AG09309 (cell line): Measurements from ENCODE around the gene ABCF2.

Experiments used
- DNase-seq: peaks from one replicate; pipeline ENCODE4 v3.0.0-alpha.2; 2010; ENCODE audit warnings: low read depth
- H3K4me3 ChIP-seq: 2 replicates; pipeline ENCODE4 v1.5.1; 2011; ENCODE audit warnings: mild to moderate bottlenecking, low read depth, low read length, moderate library complexity; ENCODE audit not compliant: control insufficient read depth
- TF ChIP-seq, protein P1 (sequence below): IDR thresholded peaks from 2 replicates; pipeline ENCODE4 v1.5.1; 2011; ENCODE audit warnings: mild to moderate bottlenecking, low read depth, low read length, inconsistent platforms; ENCODE audit not compliant: insufficient read depth, control insufficient read depth; ENCODE audit errors: missing control alignments

The ABCF2 gene

DNA sequence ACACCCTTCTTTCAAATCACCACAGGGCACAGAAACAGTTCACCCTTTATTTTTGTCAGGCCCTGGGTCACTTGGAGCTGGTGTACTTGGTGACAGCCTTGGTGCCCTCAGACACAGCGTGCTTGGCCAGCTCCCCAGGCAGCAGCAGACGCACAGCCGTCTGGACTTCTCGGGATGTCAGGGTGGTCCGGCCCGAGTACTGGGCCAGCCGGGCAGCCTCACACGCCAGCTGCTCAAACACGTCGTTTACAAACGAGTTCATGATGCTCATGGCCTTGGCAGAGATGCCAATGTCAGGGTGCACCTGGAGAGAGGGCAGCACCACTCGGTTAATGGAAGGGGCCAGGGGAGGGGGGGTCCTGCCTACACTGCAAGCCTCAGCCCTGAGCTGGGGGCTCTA, 19.2 kb downstream of the ABCF2 start:
- TF ChIP-seq, protein P1, sequence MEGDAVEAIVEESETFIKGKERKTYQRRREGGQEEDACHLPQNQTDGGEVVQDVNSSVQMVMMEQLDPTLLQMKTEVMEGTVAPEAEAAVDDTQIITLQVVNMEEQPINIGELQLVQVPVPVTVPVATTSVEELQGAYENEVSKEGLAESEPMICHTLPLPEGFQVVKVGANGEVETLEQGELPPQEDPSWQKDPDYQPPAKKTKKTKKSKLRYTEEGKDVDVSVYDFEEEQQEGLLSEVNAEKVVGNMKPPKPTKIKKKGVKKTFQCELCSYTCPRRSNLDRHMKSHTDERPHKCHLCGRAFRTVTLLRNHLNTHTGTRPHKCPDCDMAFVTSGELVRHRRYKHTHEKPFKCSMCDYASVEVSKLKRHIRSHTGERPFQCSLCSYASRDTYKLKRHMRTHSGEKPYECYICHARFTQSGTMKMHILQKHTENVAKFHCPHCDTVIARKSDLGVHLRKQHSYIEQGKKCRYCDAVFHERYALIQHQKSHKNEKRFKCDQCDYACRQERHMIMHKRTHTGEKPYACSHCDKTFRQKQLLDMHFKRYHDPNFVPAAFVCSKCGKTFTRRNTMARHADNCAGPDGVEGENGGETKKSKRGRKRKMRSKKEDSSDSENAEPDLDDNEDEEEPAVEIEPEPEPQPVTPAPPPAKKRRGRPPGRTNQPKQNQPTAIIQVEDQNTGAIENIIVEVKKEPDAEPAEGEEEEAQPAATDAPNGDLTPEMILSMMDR = no peak
- DNase-seq = no peak
- no peak overlapping the region for H3K4me3 ChIP-seq

DNA sequence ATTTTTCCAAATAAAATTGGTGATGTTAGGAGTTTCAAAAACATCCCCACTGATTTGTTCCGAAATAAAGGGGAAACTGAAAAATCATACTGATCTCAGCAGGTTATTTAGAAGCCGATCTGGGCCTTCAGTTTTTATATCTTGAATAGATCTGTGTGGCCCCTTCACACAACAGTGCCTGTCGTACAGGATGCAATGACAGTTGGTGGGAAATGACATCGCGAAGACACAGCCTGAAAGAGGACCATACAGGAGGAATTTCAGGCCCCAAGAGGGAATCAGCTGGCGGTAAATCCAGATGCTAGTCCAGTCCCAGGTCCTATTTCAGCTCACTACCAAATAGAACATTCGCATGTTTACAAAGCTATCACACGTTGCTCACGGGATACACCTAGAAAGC, 19.7 kb downstream of the ABCF2 start:
- TF ChIP-seq, protein P1 = no peak
- H3K4me3 ChIP-seq = no peak overlapping the region
- DNase-seq = no peak

DNA sequence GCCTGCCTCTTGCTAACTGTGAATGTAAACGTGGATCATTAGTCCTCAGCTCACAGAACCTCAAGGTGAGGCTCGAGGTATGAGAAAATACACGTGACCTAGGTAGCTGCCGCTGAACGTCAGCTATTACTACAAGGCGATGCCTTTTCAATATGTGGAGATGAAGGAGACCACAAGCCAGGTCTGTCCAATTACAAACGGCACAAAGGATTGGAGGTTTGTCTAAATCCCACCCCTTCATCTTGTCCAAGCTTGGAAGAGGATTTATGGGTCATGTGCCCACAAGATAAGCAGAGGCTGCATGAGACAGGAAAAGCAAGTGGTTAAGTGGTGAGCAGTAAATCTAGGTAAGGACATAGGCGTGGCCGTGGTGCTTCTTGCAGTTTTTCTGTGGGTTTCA, 20.1 kb downstream of the ABCF2 start:
- TF ChIP-seq, protein P1 = no peak
- DNase-seq = no peak

DNA sequence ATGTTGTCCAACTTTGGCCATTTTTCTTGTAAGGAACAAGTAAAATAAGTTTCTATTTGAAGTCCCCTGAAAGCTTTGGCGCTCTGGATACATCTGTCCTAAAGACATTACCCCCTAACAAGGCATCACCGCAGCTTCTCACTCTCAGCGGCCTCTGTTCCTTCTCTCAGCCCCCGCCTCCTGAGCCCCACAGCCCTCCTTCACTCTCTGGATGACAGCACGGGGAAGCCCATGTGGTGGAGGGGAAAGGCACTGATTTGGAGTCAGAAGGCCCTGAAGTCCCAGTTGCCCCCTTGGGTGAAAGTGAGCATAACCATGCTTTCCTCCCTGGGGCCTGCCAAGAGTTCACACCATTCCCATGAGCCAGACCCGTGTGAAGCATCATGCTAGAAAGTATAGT, 21.3 kb downstream of the ABCF2 start:
- DNase-seq = no peak
- TF ChIP-seq, protein P1 = no peak
- no peak overlapping the region for H3K4me3 ChIP-seq

More for the DNA sequence above, 20.1 kb downstream of the ABCF2 start:
- H3K4me3 ChIP-seq = no peak overlapping the region

DNA sequence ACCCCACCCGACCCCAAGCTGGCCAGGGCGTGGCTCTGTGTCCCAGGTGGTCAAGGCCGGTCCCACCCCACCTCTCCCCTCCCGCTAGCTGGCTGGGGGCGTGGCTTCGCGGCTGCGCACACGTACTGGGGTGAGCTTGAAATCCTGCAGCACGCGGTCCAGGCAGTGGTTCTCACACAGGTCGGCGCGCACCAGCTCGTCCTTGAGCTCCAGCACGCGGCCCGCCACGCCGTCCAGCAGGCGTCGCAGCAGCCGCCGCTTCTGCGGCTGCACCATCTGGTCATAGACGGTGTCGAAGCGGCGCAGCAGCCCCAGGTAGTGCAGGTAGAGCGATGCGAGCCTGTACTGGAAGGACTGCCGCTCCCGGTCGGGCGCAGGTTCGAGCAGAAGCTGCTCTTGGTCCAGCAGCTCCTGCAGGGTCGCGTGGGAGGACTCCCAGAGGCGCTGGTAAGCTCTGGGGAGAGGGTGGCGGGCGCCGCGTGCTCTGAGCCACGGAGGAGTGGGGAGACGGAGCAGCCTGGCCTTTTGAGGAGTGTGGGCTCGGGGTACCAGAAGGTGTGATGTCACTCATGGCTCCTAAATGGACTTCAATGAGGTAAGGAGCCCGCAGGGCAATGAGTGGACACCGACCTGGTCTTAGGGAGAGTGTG, 22.5 kb downstream of the ABCF2 start:
- H3K4me3 ChIP-seq = no peak overlapping the region
- no peak for DNase-seq
- TF ChIP-seq, protein P1 = peak; percentile 5

DNA sequence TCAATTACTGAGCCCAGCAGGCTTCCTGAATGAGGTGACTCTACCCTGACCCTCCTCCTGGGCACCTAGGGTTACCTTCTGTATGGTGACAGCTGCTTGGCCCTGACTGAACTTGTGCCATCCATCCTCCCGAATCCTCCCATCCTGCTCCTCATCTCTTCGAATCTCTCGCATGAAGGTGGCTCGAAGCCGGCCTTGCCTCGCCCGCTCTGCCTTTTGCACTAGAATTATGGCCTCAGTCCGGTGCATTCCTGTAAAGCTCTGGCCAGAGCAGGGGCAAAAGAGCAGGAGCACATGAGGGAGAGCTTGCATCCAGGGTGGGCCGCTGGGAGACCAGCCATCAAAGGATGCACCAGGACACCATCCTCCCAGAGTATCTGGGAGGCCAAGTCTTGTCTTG, 24.2 kb downstream of the ABCF2 start:
- TF ChIP-seq, protein P1 = no peak
- H3K4me3 ChIP-seq = no peak overlapping the region
- no peak for DNase-seq
